Mesenchymal stem cell (in vitro differentiated cells and primary cell): Measurements from ENCODE around the gene TMEM184C.

ENCODE experiments used
- DNase-seq: peaks from one replicate; pipeline ENCODE4 v3.0.0-alpha.2; 2013
- H2AFZ ChIP-seq: one replicate; pipeline ENCODE4 v1.6.1; 2013; ENCODE audit warnings: low read depth, mild to moderate bottlenecking, control low read depth, inconsistent platforms, low read length, moderate library complexity
- H2AK5ac ChIP-seq: 2 replicates; pipeline ENCODE4 v1.6.1; 2013; ENCODE audit warnings: low read length, moderate library complexity, mild to moderate bottlenecking, inconsistent platforms; ENCODE audit not compliant: severe bottlenecking
- H2BK120ac ChIP-seq: one replicate; pipeline ENCODE4 v1.6.1; 2013; ENCODE audit warnings: low read depth, mild to moderate bottlenecking, inconsistent platforms, low read length, moderate library complexity
- H2BK12ac ChIP-seq, 2 experiments: one replicate each; pipeline ENCODE4 v1.6.1; 2013; ENCODE audit warnings: inconsistent platforms in 2 of 2, low read length in 2 of 2, mild to moderate bottlenecking in 2 of 2, moderate library complexity in 2 of 2, control low read depth in 1 of 2
- H2BK15ac ChIP-seq: one replicate; pipeline ENCODE4 v1.6.1; 2013; ENCODE audit warnings: mild to moderate bottlenecking, low read depth, inconsistent platforms; ENCODE audit not compliant: poor library complexity, severe bottlenecking
- H2BK5ac ChIP-seq: 2 replicates; pipeline ENCODE4 v1.6.1; 2013; ENCODE audit warnings: low read depth, mild to moderate bottlenecking, low read length, control low read depth, inconsistent platforms; ENCODE audit not compliant: poor library complexity, severe bottlenecking
- H3K14ac ChIP-seq, 2 experiments: one replicate each; pipeline ENCODE4 v1.6.1; 2013; ENCODE audit warnings: inconsistent platforms in 2 of 2, low read length in 2 of 2, control low read depth in 1 of 2, mild to moderate bottlenecking in 1 of 2, moderate library complexity in 1 of 2
- H3K18ac ChIP-seq, 2 experiments: one replicate each; pipeline ENCODE4 v1.6.1; 2013; ENCODE audit warnings: inconsistent platforms in 2 of 2, low read length in 2 of 2, control low read depth in 1 of 2, low read depth in 1 of 2, mild to moderate bottlenecking in 1 of 2
- H3K23ac ChIP-seq, 2 experiments: one replicate each; pipeline ENCODE4 v1.6.1; 2013; ENCODE audit warnings: inconsistent platforms in 2 of 2, low read length in 2 of 2, mild to moderate bottlenecking in 2 of 2, moderate library complexity in 2 of 2, control low read depth in 1 of 2
- H3K27ac ChIP-seq: 2 replicates; pipeline ENCODE4 v1.5.1; 2013; ENCODE audit warnings: mild to moderate bottlenecking, moderate library complexity, low read length, control low read depth, inconsistent platforms; ENCODE audit not compliant: poor library complexity, severe bottlenecking
- H3K27me3 ChIP-seq, 2 experiments: 2 replicates each; pipeline versions ENCODE4 v1.6.1 to v1.7.0; 2013; ENCODE audit warnings: low read length in 2 of 2, mild to moderate bottlenecking in 2 of 2, moderate library complexity in 2 of 2, control low read depth in 1 of 2, inconsistent platforms in 1 of 2; ENCODE audit not compliant: control insufficient read depth in 1 of 2, insufficient read depth in 1 of 2
- H3K36me3 ChIP-seq, 2 experiments: 2 replicates each; pipeline versions ENCODE4 v1.6.1 to v1.7.0; 2013; ENCODE audit warnings: low read length in 2 of 2, control low read depth in 1 of 2, inconsistent platforms in 1 of 2, low read depth in 1 of 2, mild to moderate bottlenecking in 1 of 2; ENCODE audit not compliant: insufficient read depth in 2 of 2, control insufficient read depth in 1 of 2
- H3K4ac ChIP-seq, 2 experiments: one replicate each; pipeline ENCODE4 v1.6.1; 2013; ENCODE audit warnings: inconsistent platforms in 2 of 2, low read length in 2 of 2, mild to moderate bottlenecking in 2 of 2, moderate library complexity in 2 of 2, control low read depth in 1 of 2, low read depth in 1 of 2
- H3K4me1 ChIP-seq: 2 replicates; pipeline ENCODE4 v1.6.1; 2013; ENCODE audit warnings: low read depth, low read length, control low read depth; ENCODE audit not compliant: control insufficient read depth, insufficient read depth
- H3K4me2 ChIP-seq: 2 replicates; pipeline ENCODE4 v1.6.1; 2013; ENCODE audit warnings: low read length, mild to moderate bottlenecking, inconsistent platforms; ENCODE audit not compliant: poor library complexity, severe bottlenecking
- H3K4me3 ChIP-seq, 2 experiments: 2 replicates each; pipeline versions ENCODE4 v1.5.1 to v1.7.0; 2013; ENCODE audit warnings: low read length in 2 of 2, mild to moderate bottlenecking in 2 of 2, control low read depth in 1 of 2, low read depth in 1 of 2; ENCODE audit not compliant: insufficient read depth in 1 of 2
- H3K79me1 ChIP-seq: replicated peaks from 2 replicates; pipeline ENCODE4 v1.6.1; 2013; ENCODE audit warnings: mild to moderate bottlenecking, control low read depth, low read length, inconsistent platforms; ENCODE audit not compliant: poor library complexity, severe bottlenecking
- H3K9ac ChIP-seq: 2 replicates; pipeline ENCODE4 v1.7.0; 2013; ENCODE audit warnings: mild to moderate bottlenecking, low read length, moderate library complexity
- H3K9me3 ChIP-seq: 2 replicates; pipeline ENCODE4 v1.7.0; 2013; ENCODE audit warnings: mild to moderate bottlenecking, low read length; ENCODE audit not compliant: control insufficient read depth
- H4K8ac ChIP-seq: one replicate; pipeline ENCODE4 v1.6.1; 2013; ENCODE audit warnings: inconsistent platforms, mild to moderate bottlenecking, low read length, moderate library complexity
- H4K91ac ChIP-seq: one replicate; pipeline ENCODE4 v1.6.1; 2013; ENCODE audit warnings: mild to moderate bottlenecking, low read length, inconsistent platforms
- WGBS: methylation state at CpG from one replicate; pipeline ENCODE4 v1.1.7; 2013; ENCODE audit warnings: mixed read lengths; 5-methylcytosine and 5-hydroxymethylcytosine counted together

TMEM184C gene

GRCh38 chr4:147594107-147594506 is 23.1 kb upstream of the TMEM184C start:
- H2BK12ac ChIP-seq = no peak overlapping the region
- no peak overlapping the region for H3K27ac ChIP-seq
- H3K36me3 ChIP-seq = no peaks in the 10 kb centered on the region
- H3K4me1 ChIP-seq = peaks cover 5% of the 10 kb centered on the region
- peak overlapping the region; percentile 4 for H4K8ac ChIP-seq
- H3K4me3 ChIP-seq = no peak overlapping the region
- DNase-seq = no peak
- no peak overlapping the region for H3K4me2 ChIP-seq
- H3K9me3 ChIP-seq = no peaks in the 10 kb centered on the region
- H3K27me3 ChIP-seq = no peaks in the 10 kb centered on the region
- no peak overlapping the region for H4K91ac ChIP-seq
- no peak overlapping the region for H3K4ac ChIP-seq
- H3K23ac ChIP-seq = no peak overlapping the region
- 81% methylated on average over 5 of the region's 5 CpGs for WGBS
- no peak overlapping the region for H2AK5ac ChIP-seq
- H3K9ac ChIP-seq = no peak overlapping the region
- no peak overlapping the region for H2AFZ ChIP-seq
- H2BK120ac ChIP-seq = no peak overlapping the region
- no peaks in the 10 kb centered on the region for H3K79me1 ChIP-seq
- H2BK15ac ChIP-seq = no peak overlapping the region
- H2BK5ac ChIP-seq = no peak overlapping the region
- H3K14ac ChIP-seq = no peak overlapping the region
- H3K18ac ChIP-seq = no peak overlapping the region

GRCh38 chr4:147594578-147594977 is 22.6 kb upstream of the TMEM184C start:
- H3K4ac ChIP-seq = no peak overlapping the region
- no peaks in the 10 kb centered on the region for H3K79me1 ChIP-seq
- H4K91ac ChIP-seq = no peak overlapping the region
- no peak overlapping the region for H3K4me3 ChIP-seq
- no peak overlapping the region for H2BK12ac ChIP-seq
- H2BK15ac ChIP-seq = no peak overlapping the region
- peak overlapping the region; percentile 60 for H4K8ac ChIP-seq
- no peak overlapping the region for H3K14ac ChIP-seq
- H3K23ac ChIP-seq = peak overlapping the region in 1 of 2 experiments; percentile 64
- no peaks in the 10 kb centered on the region for H3K27me3 ChIP-seq
- 87% methylated on average over 2 of the region's 2 CpGs for WGBS
- no peak overlapping the region for H2BK5ac ChIP-seq
- no peak overlapping the region for H2AK5ac ChIP-seq
- H3K18ac ChIP-seq = no peak overlapping the region
- no peak for DNase-seq
- H2BK120ac ChIP-seq = no peak overlapping the region
- no peaks in the 10 kb centered on the region for H3K36me3 ChIP-seq
- H3K4me2 ChIP-seq = no peak overlapping the region
- H3K27ac ChIP-seq = no peak overlapping the region
- no peak overlapping the region for H3K9ac ChIP-seq
- H3K4me1 ChIP-seq = peaks cover 7% of the 10 kb centered on the region
- no peaks in the 10 kb centered on the region for H3K9me3 ChIP-seq
- no peak overlapping the region for H2AFZ ChIP-seq

- Histone ChIP-seq H4K8ac (no peak overlapping the region), H3K36me3 (no peaks in the 10 kb centered on the region), H3K4me3 (no peak overlapping the region), H3K18ac (no peak overlapping the region), H3K4me1 (peaks cover 7% of the 10 kb centered on the region), H3K27ac (no peak overlapping the region), H3K27me3 (no peaks in the 10 kb centered on the region), H2BK12ac (no peak overlapping the region), H3K9me3 (no peaks in the 10 kb centered on the region), H2AK5ac (no peak overlapping the region), H2BK120ac (peak overlapping the region; percentile 19), H3K9ac (no peak overlapping the region), H3K79me1 (no peaks in the 10 kb centered on the region), H3K4ac (no peak overlapping the region), H3K4me2 (no peak overlapping the region), H3K14ac (no peak overlapping the region), H2BK15ac (no peak overlapping the region), H2BK5ac (no peak overlapping the region), H4K91ac (no peak overlapping the region), H2AFZ (no peak overlapping the region), H3K23ac (no peak overlapping the region)
- no peak for DNase-seq
- WGBS = 93% methylated on average over 1 of the region's 1 CpG
These were observed 20.8 kb upstream of the TMEM184C start for GRCh38 chr4:147596377-147596776.

GRCh38 chr4:147596981-147597380 is 20.2 kb upstream of the TMEM184C start:
- Histone ChIP-seq H3K4me3 (no peak overlapping the region), H3K23ac (no peak overlapping the region), H3K79me1 (no peaks in the 10 kb centered on the region), H3K27me3 (no peaks in the 10 kb centered on the region), H4K8ac (no peak overlapping the region), H2BK12ac (no peak overlapping the region), H2BK120ac (no peak overlapping the region), H3K4me2 (no peak overlapping the region), H2BK5ac (peak overlapping the region; percentile 71), H2AFZ (no peak overlapping the region), H3K14ac (no peak overlapping the region), H3K18ac (no peak overlapping the region), H3K4me1 (peaks cover 7% of the 10 kb centered on the region), H3K9ac (no peak overlapping the region), H2BK15ac (no peak overlapping the region), H2AK5ac (peak overlapping the region; percentile 78), H3K9me3 (no peaks in the 10 kb centered on the region), H3K36me3 (no peaks in the 10 kb centered on the region), H4K91ac (no peak overlapping the region), H3K4ac (no peak overlapping the region), H3K27ac (peak overlapping the region; percentile 94)
- DNase-seq = peak; percentile 68
- WGBS = 92% methylated on average over 1 of the region's 1 CpG
